ENCODE results near the gene FAM25A.
"Not testable (repeated sequence)": the region's sequence is repeated elsewhere in the genome, so short reads cannot be mapped to it uniquely, and the experiment has no call there.

Gene FAM25A

GRCh38 chr10:87013528-87013927 is 6.6 kb upstream of the FAM25A start:
- DNase-seq (ENCODE audit: low read depth in 3 of 3) = not testable (repeated sequence)

- DNase-seq (ENCODE audit: low read depth in 3 of 3) = not testable (repeated sequence)
Observed at GRCh38 chr10:87014986-87015716, 4.9 kb upstream of the FAM25A start.

GRCh38 chr10:87018127-87018526 is 2.0 kb upstream of the FAM25A start:
- not testable (repeated sequence) for DNase-seq (ENCODE audit: low read depth in 3 of 3)

GRCh38 chr10:87019066-87019465 is 1.0 kb upstream of the FAM25A start:
- not testable (repeated sequence) for DNase-seq (ENCODE audit: low read depth in 3 of 3)

GRCh38 chr10:87019504-87019903 is 590 bp upstream of the FAM25A start:
- DNase-seq (ENCODE audit: low read depth in 3 of 3) = not testable (repeated sequence)

- peak in 1 of 3 donors; percentile 30 for DNase-seq (ENCODE audit: low read depth in 3 of 3)
Observed at GRCh38 chr10:87025285-87025958, 5.3 kb downstream of the FAM25A start.

GRCh38 chr10:87026747-87027508 is 6.8 kb downstream of the FAM25A start:
- DNase-seq (ENCODE audit: low read depth in 3 of 3) = not testable (repeated sequence)

- not testable (repeated sequence) for DNase-seq (ENCODE audit: low read depth in 3 of 3)
Observed at GRCh38 chr10:87030419-87030818, 10.3 kb downstream of the FAM25A start.

- no peak for DNase-seq (ENCODE audit: low read depth in 3 of 3)
Observed at GRCh38 chr10:87030912-87031635, 11.0 kb downstream of the FAM25A start.

- no peak for DNase-seq (ENCODE audit: low read depth in 3 of 3)
Observed at GRCh38 chr10:87036623-87037022, 16.5 kb downstream of the FAM25A start.

GRCh38 chr10:87038286-87038717 is 18.2 kb downstream of the FAM25A start:
- DNase-seq (ENCODE audit: low read depth in 3 of 3) = no peak

- no peak for DNase-seq (ENCODE audit: low read depth in 3 of 3)
Observed at GRCh38 chr10:87038786-87039185, 18.7 kb downstream of the FAM25A start.

GRCh38 chr10:87043579-87043978 is 23.5 kb downstream of the FAM25A start:
- DNase-seq (ENCODE audit: low read depth in 3 of 3) = not testable (repeated sequence)

GRCh38 chr10:87045434-87045938 is 25.4 kb downstream of the FAM25A start:
- no peak for DNase-seq (ENCODE audit: low read depth in 3 of 3)

GRCh38 chr10:87053111-87053510 is 33.0 kb downstream of the FAM25A start:
- DNase-seq (ENCODE audit: low read depth in 3 of 3) = no peak

GRCh38 chr10:87053577-87054181 is 33.6 kb downstream of the FAM25A start:
- no peak for DNase-seq (ENCODE audit: low read depth in 3 of 3)

- DNase-seq (ENCODE audit: low read depth in 3 of 3) = peak in 1 of 3 donors; percentile 2
Observed at GRCh38 chr10:87054373-87055295, 34.5 kb downstream of the FAM25A start.

- DNase-seq (ENCODE audit: low read depth in 3 of 3) = no peak
Observed at GRCh38 chr10:87058171-87058570, 38.1 kb downstream of the FAM25A start.

GRCh38 chr10:87059401-87059800 is 39.3 kb downstream of the FAM25A start:
- DNase-seq (ENCODE audit: low read depth in 3 of 3) = no peak
